Activated CD4-positive, alpha-beta memory T cell treated with anti-CD3 and anti-CD28 coated beads, Interleukin-2, amount 10 ng/mL, durations not matched to agents 7 days and 5 days (primary cell): ENCODE data around the gene TMEM252. TPM values are rescaled to one million over a fixed set of nuclear protein-coding genes. Genes with fewer than 3 reads are reported as not detected.

ENCODE experiments used
- CTCF ChIA-PET: fragments of 350-600 bp; sonication (Branson Sonifier 250); formaldehyde crosslinking; loops from one replicate; lab custom pipeline; 2021; ENCODE audit warnings: antibody characterized with exemption, inconsistent platforms; lab: Charles Lee
- POLR2A ChIA-PET: fragments of 350-600 bp; sonication (Branson Sonifier 250); formaldehyde crosslinking; loops from one replicate; lab custom pipeline; 2021; ENCODE audit warnings: antibody characterized with exemption; lab: Charles Lee
- DNase-seq: peaks from one replicate; pipeline ENCODE4 v3.0.0-alpha.2; 2020
- H3K27ac Mint-ChIP-seq: one replicate; pipeline ENCODE4 v1.8.0; 2021; ENCODE audit warnings: mild to moderate bottlenecking, mixed read lengths
- H3K27me3 Mint-ChIP-seq: one replicate; pipeline ENCODE4 v1.8.0; 2021; ENCODE audit warnings: mixed read lengths
- H3K36me3 Mint-ChIP-seq: one replicate; pipeline ENCODE4 v1.8.0; 2021; ENCODE audit warnings: low read depth, mixed read lengths
- H3K4me1 Mint-ChIP-seq: one replicate; pipeline ENCODE4 v1.8.0; 2021; ENCODE audit warnings: mixed read lengths
- H3K4me3 Mint-ChIP-seq: one replicate; pipeline ENCODE4 v1.8.0; 2021; ENCODE audit warnings: mild to moderate bottlenecking, mixed read lengths
- H3K9me3 Mint-ChIP-seq: one replicate; pipeline ENCODE4 v1.8.0; 2021; ENCODE audit warnings: mixed read lengths
- total RNA-seq, 2 experiments: library from RNA; stranded (reverse); gene quantifications; one replicate each; pipeline ENCODE4 v1.2.3, GENCODE V29; 2021

The TMEM252 gene
- total RNA-seq, 2 experiments from 2014 or later: not detected

GRCh38 chr9:68555437-68556150 lies 14.9 kb upstream of the TMEM252 start:
- no peak overlapping the region for H3K27ac Mint-ChIP-seq
- CTCF ChIA-PET: interaction anchor here (1.8 kb wide), 1 partner anchor 13 kb away, joined by 4 read pairs; no protein-coding TSS in a partner anchor

GRCh38 chr9:68552700-68553476 lies 12.2 kb upstream of the TMEM252 start:
- no peaks in the 10 kb centered on the region for H3K9me3 Mint-ChIP-seq
- ChIA-PET POLR2A (no interaction called here), CTCF (interaction anchor here (0.7 to 1.3 kb wide), 3 partner anchors 9 to 16 kb away, joined by 3 to 4 read pairs (median 3); no protein-coding TSS in a partner anchor)
- H3K27ac Mint-ChIP-seq: no peak overlapping the region
- peaks cover 3% of the 10 kb centered on the region for H3K4me1 Mint-ChIP-seq
- peaks cover 32% of the 10 kb centered on the region for H3K27me3 Mint-ChIP-seq
- H3K36me3 Mint-ChIP-seq: no peaks in the 10 kb centered on the region
- H3K4me3 Mint-ChIP-seq: no peak overlapping the region
- no peak for DNase-seq

More at GRCh38 chr9:68555437-68556150, 14.9 kb upstream of the TMEM252 start:
- no peak overlapping the region for H3K4me3 Mint-ChIP-seq
- peaks cover 32% of the 10 kb centered on the region for H3K27me3 Mint-ChIP-seq
- H3K4me1 Mint-ChIP-seq: peaks cover 15% of the 10 kb centered on the region
- no peaks in the 10 kb centered on the region for H3K36me3 Mint-ChIP-seq
- POLR2A ChIA-PET: no interaction called here
- DNase-seq: no peak
- H3K9me3 Mint-ChIP-seq: no peaks in the 10 kb centered on the region

GRCh38 chr9:68551191-68551590 lies 10.5 kb upstream of the TMEM252 start:
- H3K27me3 Mint-ChIP-seq: peaks cover 27% of the 10 kb centered on the region
- CTCF ChIA-PET: no interaction called here

GRCh38 chr9:68548241-68548640 lies 7.6 kb upstream of the TMEM252 start:
- no peak overlapping the region for H3K27ac Mint-ChIP-seq
- H3K4me1 Mint-ChIP-seq: peaks cover 19% of the 10 kb centered on the region
- DNase-seq: no peak
- no peaks in the 10 kb centered on the region for H3K9me3 Mint-ChIP-seq
- H3K4me3 Mint-ChIP-seq: no peak overlapping the region
- CTCF ChIA-PET: no interaction called here
- H3K27me3 Mint-ChIP-seq: peaks cover 21% of the 10 kb centered on the region
- POLR2A ChIA-PET: no interaction called here
- no peaks in the 10 kb centered on the region for H3K36me3 Mint-ChIP-seq

More at GRCh38 chr9:68551191-68551590, 10.5 kb upstream of the TMEM252 start:
- POLR2A ChIA-PET: no interaction called here
- no peak overlapping the region for H3K27ac Mint-ChIP-seq
- peaks cover 14% of the 10 kb centered on the region for H3K4me1 Mint-ChIP-seq
- H3K9me3 Mint-ChIP-seq: no peaks in the 10 kb centered on the region
- no peak overlapping the region for H3K4me3 Mint-ChIP-seq
- no peaks in the 10 kb centered on the region for H3K36me3 Mint-ChIP-seq
- DNase-seq: no peak

- Mint-ChIP-seq H3K4me1 (peaks cover 16% of the 10 kb centered on the region), H3K4me3 (no peak overlapping the region)
Measured at GRCh38 chr9:68547417-68547816, 6.7 kb upstream of the TMEM252 start.

GRCh38 chr9:68546596-68547390 lies 6.1 kb upstream of the TMEM252 start:
- DNase-seq: peak; percentile 18
- POLR2A ChIA-PET: no interaction called here
- no peaks in the 10 kb centered on the region for H3K9me3 Mint-ChIP-seq
- peaks cover 18% of the 10 kb centered on the region for H3K27me3 Mint-ChIP-seq
- H3K4me3 Mint-ChIP-seq: no peak overlapping the region
- peaks cover 16% of the 10 kb centered on the region for H3K4me1 Mint-ChIP-seq
- peak overlapping the region; percentile 24 for H3K27ac Mint-ChIP-seq
- CTCF ChIA-PET: interaction anchor here (1.0 kb wide), 1 partner anchor 13 kb away, joined by 3 read pairs; no protein-coding TSS in a partner anchor
- no peaks in the 10 kb centered on the region for H3K36me3 Mint-ChIP-seq

More at GRCh38 chr9:68547417-68547816, 6.7 kb upstream of the TMEM252 start:
- DNase-seq: no peak
- Mint-ChIP-seq H3K9me3 (no peaks in the 10 kb centered on the region), H3K27me3 (peaks cover 18% of the 10 kb centered on the region), H3K36me3 (no peaks in the 10 kb centered on the region), H3K27ac (no peak overlapping the region)
- ChIA-PET CTCF (interaction anchor here (1.0 kb wide), 1 partner anchor 12 kb away, joined by 3 read pairs; no protein-coding TSS in a partner anchor), POLR2A (no interaction called here)

GRCh38 chr9:68545033-68545705 lies 4.5 kb upstream of the TMEM252 start:
- Mint-ChIP-seq H3K36me3 (no peaks in the 10 kb centered on the region), H3K27ac (no peak overlapping the region), H3K4me1 (peaks cover 16% of the 10 kb centered on the region), H3K9me3 (no peaks in the 10 kb centered on the region), H3K4me3 (no peak overlapping the region), H3K27me3 (peaks cover 16% of the 10 kb centered on the region)
- ChIA-PET CTCF (no interaction called here), POLR2A (no interaction called here)
- no peak for DNase-seq

GRCh38 chr9:68541568-68541967 lies 885 bp upstream of the TMEM252 start:
- Mint-ChIP-seq H3K4me1 (peaks cover 8% of the 10 kb centered on the region), H3K9me3 (no peaks in the 10 kb centered on the region), H3K36me3 (no peaks in the 10 kb centered on the region), H3K27me3 (peaks cover 21% of the 10 kb centered on the region), H3K4me3 (no peak overlapping the region), H3K27ac (no peak overlapping the region)
- POLR2A ChIA-PET: no interaction called here
- CTCF ChIA-PET: no interaction called here
- no peak for DNase-seq

GRCh38 chr9:68538200-68538599 lies 2.5 kb downstream of the TMEM252 start:
- no peaks in the 10 kb centered on the region for H3K9me3 Mint-ChIP-seq
- H3K4me3 Mint-ChIP-seq: no peak overlapping the region
- H3K27me3 Mint-ChIP-seq: peaks cover 15% of the 10 kb centered on the region
- H3K4me1 Mint-ChIP-seq: no peaks in the 10 kb centered on the region
- CTCF ChIA-PET: no interaction called here
- no peak overlapping the region for H3K27ac Mint-ChIP-seq
- POLR2A ChIA-PET: no interaction called here
- no peak for DNase-seq
- no peaks in the 10 kb centered on the region for H3K36me3 Mint-ChIP-seq

GRCh38 chr9:68537616-68537880 lies 3.1 kb downstream of the TMEM252 start:
- ChIA-PET CTCF (no interaction called here), POLR2A (no interaction called here)
- no peak overlapping the region for H3K27ac Mint-ChIP-seq
- no peak overlapping the region for H3K4me3 Mint-ChIP-seq
- no peak for DNase-seq
- H3K9me3 Mint-ChIP-seq: no peaks in the 10 kb centered on the region
- H3K36me3 Mint-ChIP-seq: no peaks in the 10 kb centered on the region
- H3K27me3 Mint-ChIP-seq: peaks cover 12% of the 10 kb centered on the region
- no peaks in the 10 kb centered on the region for H3K4me1 Mint-ChIP-seq

GRCh38 chr9:68536876-68537615 lies 3.6 kb downstream of the TMEM252 start:
- H3K27ac Mint-ChIP-seq: no peak overlapping the region
- DNase-seq: no peak
- CTCF ChIA-PET: interaction anchor here (0.8 kb wide), 1 partner anchor 23 kb away, joined by 3 read pairs; no protein-coding TSS in a partner anchor
- H3K9me3 Mint-ChIP-seq: no peaks in the 10 kb centered on the region
- POLR2A ChIA-PET: no interaction called here
- H3K27me3 Mint-ChIP-seq: peaks cover 12% of the 10 kb centered on the region
- H3K4me3 Mint-ChIP-seq: no peak overlapping the region
- H3K4me1 Mint-ChIP-seq: no peaks in the 10 kb centered on the region
- H3K36me3 Mint-ChIP-seq: no peaks in the 10 kb centered on the region

GRCh38 chr9:68533678-68534077 lies 7.0 kb downstream of the TMEM252 start:
- no peaks in the 10 kb centered on the region for H3K36me3 Mint-ChIP-seq
- H3K27me3 Mint-ChIP-seq: peaks cover 4% of the 10 kb centered on the region
- no peaks in the 10 kb centered on the region for H3K4me1 Mint-ChIP-seq
- CTCF ChIA-PET: no interaction called here
- H3K4me3 Mint-ChIP-seq: no peak overlapping the region
- H3K27ac Mint-ChIP-seq: no peak overlapping the region
- DNase-seq: no peak
- POLR2A ChIA-PET: no interaction called here
- H3K9me3 Mint-ChIP-seq: no peaks in the 10 kb centered on the region
